ENCODE data around the gene PC.

- TF ChIP-seq, protein P1, sequence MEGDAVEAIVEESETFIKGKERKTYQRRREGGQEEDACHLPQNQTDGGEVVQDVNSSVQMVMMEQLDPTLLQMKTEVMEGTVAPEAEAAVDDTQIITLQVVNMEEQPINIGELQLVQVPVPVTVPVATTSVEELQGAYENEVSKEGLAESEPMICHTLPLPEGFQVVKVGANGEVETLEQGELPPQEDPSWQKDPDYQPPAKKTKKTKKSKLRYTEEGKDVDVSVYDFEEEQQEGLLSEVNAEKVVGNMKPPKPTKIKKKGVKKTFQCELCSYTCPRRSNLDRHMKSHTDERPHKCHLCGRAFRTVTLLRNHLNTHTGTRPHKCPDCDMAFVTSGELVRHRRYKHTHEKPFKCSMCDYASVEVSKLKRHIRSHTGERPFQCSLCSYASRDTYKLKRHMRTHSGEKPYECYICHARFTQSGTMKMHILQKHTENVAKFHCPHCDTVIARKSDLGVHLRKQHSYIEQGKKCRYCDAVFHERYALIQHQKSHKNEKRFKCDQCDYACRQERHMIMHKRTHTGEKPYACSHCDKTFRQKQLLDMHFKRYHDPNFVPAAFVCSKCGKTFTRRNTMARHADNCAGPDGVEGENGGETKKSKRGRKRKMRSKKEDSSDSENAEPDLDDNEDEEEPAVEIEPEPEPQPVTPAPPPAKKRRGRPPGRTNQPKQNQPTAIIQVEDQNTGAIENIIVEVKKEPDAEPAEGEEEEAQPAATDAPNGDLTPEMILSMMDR (IDR thresholded peaks at IDR 0.05; ENCODE audit: low read length) = no peak
- TF ChIP-seq EZH2 (optimal IDR thresholded peaks at IDR 0.05; ENCODE audit: low read depth, low read length) = no peak
Measured at GRCh38 chr11:66967670-66968425, 9.7 kb upstream of the PC start.

Measured in MM.1S (cell line).